HG03095 (cell line): ENCODE measurements around the gene NCOA3.

Source experiments
- ATAC-seq: cut with Tn5 transposase; IDR thresholded peaks from one replicate; pipeline ENCODE4 v1.9.1; 2021; ENCODE audit warnings: moderate library complexity; ENCODE audit not compliant: unreplicated experiment

Gene NCOA3

GRCh38 chr20:47663354-47664067 is 161.8 kb downstream of the NCOA3 start:
- no peak for ATAC-seq

GRCh38 chr20:47664068-47664437 is 162.4 kb downstream of the NCOA3 start:
- ATAC-seq: no peak

- ATAC-seq: no peak
Observed at GRCh38 chr20:47664744-47665143, 163.1 kb downstream of the NCOA3 start.

GRCh38 chr20:47665221-47665991 is 163.7 kb downstream of the NCOA3 start:
- ATAC-seq: no peak

- ATAC-seq: no peak
Observed at GRCh38 chr20:47666304-47666703, 164.6 kb downstream of the NCOA3 start.

GRCh38 chr20:47667086-47667485 is 165.4 kb downstream of the NCOA3 start:
- no peak for ATAC-seq

GRCh38 chr20:47667531-47668312 is 166.0 kb downstream of the NCOA3 start:
- ATAC-seq: no peak

- no peak for ATAC-seq
Observed at GRCh38 chr20:47668313-47669151, 166.8 kb downstream of the NCOA3 start.

- ATAC-seq: no peak
Observed at GRCh38 chr20:47669152-47669425, 167.4 kb downstream of the NCOA3 start.

GRCh38 chr20:47669489-47669888 is 167.8 kb downstream of the NCOA3 start:
- ATAC-seq: no peak

- ATAC-seq: no peak
Observed at GRCh38 chr20:47669927-47670890, 168.5 kb downstream of the NCOA3 start.

- no peak for ATAC-seq
Observed at GRCh38 chr20:47670913-47671312, 169.2 kb downstream of the NCOA3 start.

GRCh38 chr20:47672166-47672565 is 170.5 kb downstream of the NCOA3 start:
- no peak for ATAC-seq

GRCh38 chr20:47672886-47673670 is 171.4 kb downstream of the NCOA3 start:
- no peak for ATAC-seq

- no peak for ATAC-seq
Observed at GRCh38 chr20:47673671-47673955, 171.9 kb downstream of the NCOA3 start.

- no peak for ATAC-seq
Observed at GRCh38 chr20:47674145-47674544, 172.5 kb downstream of the NCOA3 start.

GRCh38 chr20:47674686-47675085 is 173.0 kb downstream of the NCOA3 start:
- ATAC-seq: no peak

- no peak for ATAC-seq
Observed at GRCh38 chr20:47675190-47676142, 173.8 kb downstream of the NCOA3 start.
